H1 (cell line): ENCODE results near the gene CASP1. TPM values are rescaled to one million over a fixed set of nuclear protein-coding genes. Genes with fewer than 3 reads are reported as not detected.

Source experiments
- CTCF ChIA-PET: fragments of 300-600 bp; sonication (Branson Sonifier 250); formaldehyde crosslinking; loops from one replicate; lab custom pipeline; 2021; ENCODE audit not compliant: partially characterized antibody; lab: Charles Lee
- POLR2A ChIA-PET: fragments of 300-600 bp; sonication (Branson Sonifier 250); formaldehyde crosslinking; loops from one replicate; lab custom pipeline; 2021; ENCODE audit warnings: inconsistent platforms; ENCODE audit not compliant: partially characterized antibody; lab: Charles Lee
- DNase-seq, 2 experiments: peaks; one replicate each; pipeline versions ENCODE4 v3.0.0 to v3.0.0-alpha.2; 2010 to 2022; ENCODE audit warnings: low spot score in 2 of 2, low read depth in 1 of 2, mixed read lengths in 1 of 2
- FAIRE-seq: peaks from 2 replicates; lab custom pipeline; 2011; peaks lifted over from hg19 to GRCh38; lab: Jason Lieb, UNC
- H2AFZ ChIP-seq: 2 replicates; pipeline ENCODE4 v1.8.1; 2012; ENCODE audit warnings: low read length, inconsistent platforms
- H2AK5ac ChIP-seq: 2 replicates; pipeline ENCODE4 v1.6.1; 2013; ENCODE audit warnings: low read depth, low read length
- H2BK120ac ChIP-seq: replicated peaks from 2 replicates; pipeline ENCODE3; 2013; ENCODE audit warnings: low read depth, low read length, inconsistent platforms
- H2BK12ac ChIP-seq: 2 replicates; pipeline ENCODE4 v1.6.1; 2013; ENCODE audit warnings: low read depth, low read length
- H2BK15ac ChIP-seq: 2 replicates; pipeline ENCODE4 v1.6.1; 2013; ENCODE audit warnings: low read length
- H2BK20ac ChIP-seq: 2 replicates; pipeline ENCODE4 v1.6.1; 2013; ENCODE audit warnings: low read length
- H2BK5ac ChIP-seq: 2 replicates; pipeline ENCODE4 v1.6.1; 2013; ENCODE audit warnings: low read depth, low read length
- H3K14ac ChIP-seq: 2 replicates; pipeline ENCODE4 v1.6.1; 2013; ENCODE audit warnings: inconsistent platforms; ENCODE audit not compliant: insufficient read length
- H3K18ac ChIP-seq: 2 replicates; pipeline ENCODE4 v1.6.1; 2013; ENCODE audit warnings: low read length; ENCODE audit errors: extremely low read depth
- H3K23ac ChIP-seq: 2 replicates; pipeline ENCODE4 v1.6.1; 2013; ENCODE audit warnings: inconsistent platforms; ENCODE audit not compliant: insufficient read length
- H3K23me2 ChIP-seq: 2 replicates; pipeline ENCODE4 v1.6.1; 2013; ENCODE audit warnings: low read depth, low read length
- H3K27ac ChIP-seq: 2 replicates; pipeline ENCODE4 v1.6.1; 2011; ENCODE audit warnings: low read depth, low read length, inconsistent platforms
- H3K27me3 ChIP-seq, 4 experiments: replicated peaks in 1 of 4; 1 replicate in 1 of 4; 2 replicates in 3 of 4; pipeline versions ENCODE4 v1.6.1 to v1.8.1; 2011 to 2013; ENCODE audit warnings: low read length in 3 of 4, mild to moderate bottlenecking in 3 of 4, inconsistent platforms in 2 of 4, mixed read lengths in 2 of 4, moderate library complexity in 1 of 4; ENCODE audit not compliant: control insufficient read depth in 3 of 4, insufficient read depth in 3 of 4; ENCODE audit errors: extremely low read depth in 1 of 4
- H3K36me3 ChIP-seq, 4 experiments: 2 replicates each; pipeline versions ENCODE4 v1.6.1 to v1.8.1; 2011 to 2013; ENCODE audit warnings: mild to moderate bottlenecking in 4 of 4, low read length in 3 of 4, moderate library complexity in 2 of 4, control low read depth in 1 of 4, inconsistent platforms in 1 of 4; ENCODE audit not compliant: insufficient read depth in 4 of 4, control insufficient read depth in 2 of 4
- H3K4ac ChIP-seq: replicated peaks from 2 replicates; pipeline ENCODE3; 2013; ENCODE audit warnings: low read length, low read depth, mixed read lengths, inconsistent platforms; ENCODE audit not compliant: insufficient read length
- H3K4me1 ChIP-seq, 4 experiments: replicated peaks in 1 of 4; 1 replicate in 1 of 4; 2 replicates in 3 of 4; pipeline versions ENCODE4 v1.6.1 to v1.8.1; 2011 to 2013; ENCODE audit warnings: low read length in 3 of 4, inconsistent platforms in 2 of 4, mixed read lengths in 1 of 4; ENCODE audit not compliant: insufficient read depth in 4 of 4, control insufficient read depth in 3 of 4
- H3K4me2 ChIP-seq, 2 experiments: 2 replicates each; pipeline versions ENCODE4 v1.6.1 to v1.8.1; 2011 to 2013; ENCODE audit warnings: low read depth in 2 of 2, low read length in 2 of 2, control low read depth in 1 of 2, inconsistent platforms in 1 of 2, mild to moderate bottlenecking in 1 of 2; ENCODE audit not compliant: insufficient read depth in 1 of 2
- H3K4me3 ChIP-seq, 4 experiments: fragments of 200-600, 300-600 bp in 1 of 4; sonication (generic), shearing (Covaris generic), sonication (Bioruptor Twin) in 1 of 4; 2 replicates each; pipeline versions ENCODE4 v1.5.1 to v1.8.1; 2011 to 2016; ENCODE audit warnings: low read length in 4 of 4, low read depth in 3 of 4, control low read depth in 2 of 4, inconsistent platforms in 2 of 4, mild to moderate bottlenecking in 2 of 4, mixed read lengths in 1 of 4, moderate library complexity in 1 of 4; ENCODE audit not compliant: insufficient read depth in 2 of 4; ENCODE audit errors: extremely low read depth in 1 of 4
- H3K56ac ChIP-seq: replicated peaks from 2 replicates; pipeline ENCODE3; 2013; ENCODE audit warnings: low read depth, mild to moderate bottlenecking, mixed read lengths, low read length, inconsistent platforms; ENCODE audit not compliant: insufficient read length
- H3K79me1 ChIP-seq: 2 replicates; pipeline ENCODE4 v1.6.1; 2013; ENCODE audit warnings: low read depth, low read length, control low read depth
- H3K79me2 ChIP-seq, 2 experiments: 2 replicates each; pipeline versions ENCODE4 v1.6.1 to v1.8.1; 2012 to 2013; ENCODE audit warnings: low read length in 2 of 2, mild to moderate bottlenecking in 2 of 2, inconsistent platforms in 1 of 2; ENCODE audit not compliant: insufficient read depth in 2 of 2, control insufficient read depth in 1 of 2
- H3K9ac ChIP-seq, 4 experiments: replicated peaks in 1 of 4; 1 replicate in 1 of 4; 2 replicates in 3 of 4; pipeline versions ENCODE4 v1.6.1 to v1.8.1; 2011 to 2013; ENCODE audit warnings: low read depth in 3 of 4, low read length in 3 of 4, control low read depth in 2 of 4, mild to moderate bottlenecking in 2 of 4, moderate library complexity in 2 of 4, inconsistent platforms in 1 of 4; ENCODE audit errors: extremely low read depth in 1 of 4
- H3K9me3 ChIP-seq, 2 experiments: 2 replicates each; pipeline versions ENCODE4 v1.6.1 to v1.8.1; 2012 to 2013; ENCODE audit warnings: mild to moderate bottlenecking in 2 of 2, moderate library complexity in 2 of 2, control low read depth in 1 of 2, inconsistent platforms in 1 of 2, low read depth in 1 of 2, low read length in 1 of 2, mixed read lengths in 1 of 2; ENCODE audit not compliant: insufficient read depth in 2 of 2
- H4K20me1 ChIP-seq, 2 experiments: replicated peaks in 1 of 2; 2 replicates each; pipeline versions ENCODE3 to v1.8.1; 2011 to 2013; ENCODE audit warnings: inconsistent platforms in 2 of 2, low read length in 2 of 2, mild to moderate bottlenecking in 1 of 2; ENCODE audit not compliant: insufficient read depth in 2 of 2, control insufficient read depth in 1 of 2
- H4K5ac ChIP-seq: 2 replicates; pipeline ENCODE4 v1.6.1; 2013; ENCODE audit warnings: low read length, low read depth, mixed read lengths, inconsistent platforms; ENCODE audit not compliant: insufficient read length
- H4K8ac ChIP-seq: 2 replicates; pipeline ENCODE4 v1.8.0; 2013; ENCODE audit warnings: mild to moderate bottlenecking, moderate library complexity, low read length, inconsistent platforms; ENCODE audit not compliant: insufficient read depth; ENCODE audit errors: extremely low read depth
- H4K91ac ChIP-seq: replicated peaks from 2 replicates; pipeline ENCODE3; 2013; ENCODE audit warnings: low read length, mixed read lengths, inconsistent platforms; ENCODE audit not compliant: insufficient read length
- ASH2L ChIP-seq: fragments of 200-600, 300-600 bp; sonication (generic); IDR thresholded peaks from one replicate; pipeline ENCODE4 v1.7.1; 2017; ENCODE audit warnings: low read length
- CEBPB ChIP-seq: IDR thresholded peaks from 2 replicates; pipeline ENCODE4 v1.6.1; 2012; ENCODE audit warnings: low read depth, low read length
- EP300 ChIP-seq, 2 experiments: IDR thresholded peaks; 1 replicate in 1 of 2; 2 replicates in 1 of 2; pipeline ENCODE4 v1.6.1; 2011 to 2012; ENCODE audit warnings: low read depth in 2 of 2, low read length in 2 of 2, mild to moderate bottlenecking in 2 of 2, borderline replicate concordance in 1 of 2, inconsistent platforms in 1 of 2, moderate library complexity in 1 of 2
- GABPA ChIP-seq: IDR thresholded peaks from 2 replicates; pipeline ENCODE4 v1.6.1; 2011; ENCODE audit warnings: mild to moderate bottlenecking, low read length, moderate library complexity, borderline replicate concordance; ENCODE audit not compliant: insufficient read depth
- JUN ChIP-seq: IDR thresholded peaks from 2 replicates; pipeline ENCODE4 v1.6.1; 2011; ENCODE audit warnings: low read depth, mild to moderate bottlenecking, improper control_type of control experiment, low read length
- JUND ChIP-seq: IDR thresholded peaks from 2 replicates; pipeline ENCODE4 v1.6.1; 2011; ENCODE audit warnings: mild to moderate bottlenecking, improper control_type of control experiment, low read length
- KDM4A ChIP-seq: IDR thresholded peaks from one replicate; pipeline ENCODE4 v1.7.1; 2012; ENCODE audit warnings: low read depth, mild to moderate bottlenecking, moderate library complexity, low read length, inconsistent platforms; ENCODE audit not compliant: severe bottlenecking
- KDM5A ChIP-seq: fragments of 200-600 bp; IDR thresholded peaks from 2 replicates; pipeline ENCODE4 v1.7.1; 2012; ENCODE audit warnings: mild to moderate bottlenecking, low read length, inconsistent platforms, mixed read lengths
- NRF1 ChIP-seq: IDR thresholded peaks from 2 replicates; pipeline ENCODE4 v1.6.1; 2011; ENCODE audit warnings: mild to moderate bottlenecking, low read depth, low read length, improper control_type of control experiment
- SAP30 ChIP-seq: fragments of 300-600 bp; sonication (generic); IDR thresholded peaks from 2 replicates; pipeline ENCODE4 v1.7.1; 2012; ENCODE audit warnings: low read length, moderate library complexity, mild to moderate bottlenecking, inconsistent platforms; ENCODE audit not compliant: insufficient read depth, insufficient replicate concordance
- SIRT6 ChIP-seq: IDR thresholded peaks from one replicate; pipeline ENCODE4 v1.7.1; 2012; ENCODE audit warnings: low read length, inconsistent platforms
- SP2 ChIP-seq: IDR thresholded peaks from 2 replicates; pipeline ENCODE4 v1.6.1; 2012; ENCODE audit warnings: mild to moderate bottlenecking, low read length, inconsistent platforms
- SRF ChIP-seq: IDR thresholded peaks from 2 replicates; pipeline ENCODE4 v1.6.1; 2011; ENCODE audit warnings: mild to moderate bottlenecking, low read depth, low read length, moderate library complexity
- TCF12 ChIP-seq: IDR thresholded peaks from 2 replicates; pipeline ENCODE4 v1.6.1; 2011; ENCODE audit warnings: low read depth, mild to moderate bottlenecking, low read length
- YY1 ChIP-seq: IDR thresholded peaks from 2 replicates; pipeline ENCODE4 v1.6.1; 2011; ENCODE audit warnings: low read depth, mild to moderate bottlenecking, low read length
- ZNF274 ChIP-seq: IDR thresholded peaks from 2 replicates; pipeline ENCODE4 v1.7.0; 2012; ENCODE audit warnings: low read length, borderline replicate concordance; ENCODE audit errors: extremely low read depth
- WGBS, 2 experiments: shearing (Covaris generic) in 1 of 2; methylation state at CpG; one replicate each; pipeline versions ENCODE4 v1.1.6 to v1.1.7; 2013 to 2015; ENCODE audit warnings: low lambda C conversion rate in 2 of 2, mixed read lengths in 2 of 2, inconsistent platforms in 1 of 2, low coverage in 1 of 2, missing lambda C conversion rate in 1 of 2; ENCODE audit not compliant: insufficient replicate concordance in 2 of 2, insufficient coverage in 1 of 2, insufficient read length in 1 of 2; ENCODE audit errors: extremely low coverage in 1 of 2, missing lambda C conversion rate in 1 of 2; 5-methylcytosine and 5-hydroxymethylcytosine counted together
- polyA plus RNA-seq, 7 experiments: library from polyadenylated mRNA; depleted of rRNA in 3 of 7; stranded (reverse) in 5 of 7; unstranded in 2 of 7; fragments of >200 nt in 5 of 7; fragments of 200-250 nt in 2 of 7; gene quantifications; 1 replicate in 5 of 7; 2 replicates in 1 of 7; 4 replicates in 1 of 7; pipeline versions ENCODE4 v1.2.1 to v1.2.3, GENCODE V29; 2011 to 2013; ENCODE audit warnings: missing spikeins in 2 of 7, mixed read lengths in 2 of 7
- total RNA-seq: library from RNA; stranded (reverse); fragmentation: NEBNext Ultra II Directional; extraction: Animal tissue kit (Norgen Biotek cat#: 25700); gene quantifications from 2 replicates; pipeline ENCODE4 v1.2.1, GENCODE V29; 2021

Gene CASP1
- total and polyA plus RNA-seq, 2 of the 8 experiments (the other 6 are each of a cell fraction or from before 2014, with no cell fraction given) = not detected

GRCh38 chr11:105042178-105042577 lies 7.2 kb upstream of the CASP1 start:
- no peak overlapping the region for H3K14ac ChIP-seq
- H3K36me3 ChIP-seq = no peaks in the 10 kb centered on the region
- no peak overlapping the region for H2BK120ac ChIP-seq
- no peak overlapping the region for H2BK15ac ChIP-seq
- no peaks in the 10 kb centered on the region for H4K20me1 ChIP-seq
- no peaks in the 10 kb centered on the region for H3K23me2 ChIP-seq
- CTCF ChIA-PET = no interaction called here
- no peaks in the 10 kb centered on the region for H3K4me1 ChIP-seq
- no peak overlapping the region for H4K8ac ChIP-seq
- H2BK5ac ChIP-seq = no peak overlapping the region
- no peak overlapping the region for H4K91ac ChIP-seq
- DNase-seq (no peak), FAIRE-seq (no peak)
- H4K5ac ChIP-seq = no peak overlapping the region
- H3K4ac ChIP-seq = no peak overlapping the region
- H3K9me3 ChIP-seq = no peaks in the 10 kb centered on the region
- H3K79me2 ChIP-seq = no peaks in the 10 kb centered on the region
- WGBS, 2 experiments = 96% methylated on average over 3 of the region's 3 CpGs; no CpG with 5 or more reads in 1 of the 2 experiments
- no peaks in the 10 kb centered on the region for H3K27me3 ChIP-seq
- no peak overlapping the region for H2AK5ac ChIP-seq
- H3K56ac ChIP-seq = no peak overlapping the region
- no peak overlapping the region for H3K4me3 ChIP-seq
- no peak overlapping the region for H3K27ac ChIP-seq
- H3K79me1 ChIP-seq = no peaks in the 10 kb centered on the region
- H3K9ac ChIP-seq = no peak overlapping the region
- no peak overlapping the region for H2AFZ ChIP-seq
- H2BK20ac ChIP-seq = no peak overlapping the region
- no peak overlapping the region for H3K4me2 ChIP-seq
- H3K18ac ChIP-seq = no peak overlapping the region
- H3K23ac ChIP-seq = no peak overlapping the region
- H2BK12ac ChIP-seq = no peak overlapping the region
- POLR2A ChIA-PET = no interaction called here
- TF ChIP-seq TCF12 = no peak
- no peak for TF ChIP-seq NRF1
- no peak for TF ChIP-seq KDM5A
- TF ChIP-seq YY1 = no peak
- TF ChIP-seq GABPA = no peak
- no peak for TF ChIP-seq CEBPB
- no peak for TF ChIP-seq SIRT6
- no peak for TF ChIP-seq ASH2L
- no peak for TF ChIP-seq SAP30
- TF ChIP-seq SRF = no peak
- TF ChIP-seq ZNF274 = no peak
- no peak for TF ChIP-seq SP2
- no peak for TF ChIP-seq JUND
- no peak for TF ChIP-seq EP300 (IDR thresholded peaks at IDR 0.05; ENCODE audit: borderline replicate concordance in 1 of 2, low read depth in 2 of 2, low read length in 2 of 2)
- no peak for TF ChIP-seq JUN
- no peak for TF ChIP-seq KDM4A
